Stomach (tissue), 9 donors: ENCODE data around the gene FOXI1. TPM values are rescaled to one million over a fixed set of nuclear protein-coding genes. Genes with fewer than 3 reads are reported as not detected.

Source experiments
- DNase-seq, 2 donors: peaks; one replicate each; pipeline versions ENCODE4 v3.0.0 to v3.0.0-alpha.2; 2013 to 2019
- H3K27ac ChIP-seq, 5 donors: fragments of 200-600 bp in 4 of 5; sonication (generic) in 4 of 5; one replicate each; pipeline ENCODE4 v1.5.1; 2013 to 2019; ENCODE audit warnings: mild to moderate bottlenecking in 1 of 5, moderate library complexity in 1 of 5
- H3K27me3 ChIP-seq, 3 donors: fragments of 200-600 bp; sonication (generic); one replicate each; pipeline ENCODE4 v1.5.1; 2017 to 2019; ENCODE audit warnings: mixed run types in 1 of 3
- H3K36me3 ChIP-seq, 4 donors: fragments of 200-600 bp; sonication (generic); 1 replicate in 3 of 4; 2 replicates in 1 of 4; pipeline ENCODE4 v1.5.1; 2016 to 2019
- H3K4me1 ChIP-seq, 4 donors: fragments of 200-600 bp; sonication (generic); one replicate each; pipeline ENCODE4 v1.5.1; 2016 to 2019
- H3K4me3 ChIP-seq, 4 donors: fragments of 200-600 bp; sonication (generic) in 3 of 4; one replicate each; pipeline ENCODE4 v1.5.1; 2016 to 2019; ENCODE audit warnings: mild to moderate bottlenecking in 1 of 4
- H3K9me3 ChIP-seq, 4 donors: fragments of 200-600 bp; sonication (generic); one replicate each; pipeline ENCODE4 v1.5.1; 2016 to 2019
- CTCF ChIP-seq, 7 experiments: fragments of 450-650 bp in 4 of 7; fragments of 200-600 bp in 3 of 7; sonication (generic) in 3 of 7; IDR thresholded peaks; one replicate each; pipeline ENCODE4 v1.5.1; 2016 to 2019; ENCODE audit warnings: antibody characterized with exemption in 7 of 7, control low read depth in 2 of 7, mild to moderate bottlenecking in 1 of 7
- EP300 ChIP-seq: sonication (generic); formaldehyde crosslinking; IDR thresholded peaks from one replicate; pipeline ENCODE4 v1.6.1; 2017; ENCODE audit warnings: antibody characterized with exemption
- POLR2A ChIP-seq, 4 donors: fragments of 450-650 bp; IDR thresholded peaks; one replicate each; pipeline ENCODE4 v1.6.1; 2016; ENCODE audit warnings: antibody characterized with exemption in 4 of 4, control low read depth in 2 of 4, mild to moderate bottlenecking in 1 of 4, moderate library complexity in 1 of 4
- POLR2AphosphoS5 ChIP-seq, 3 donors: sonication (generic); formaldehyde crosslinking; IDR thresholded peaks; one replicate each; pipeline ENCODE4 v1.6.1; 2016; ENCODE audit warnings: antibody characterized with exemption in 3 of 3
- WGBS, 5 donors: extraction: QIAGEN DNeasy Blood & Tissue Kit in 3 of 5; methylation state at CpG; one replicate each; pipeline versions ENCODE4 v1.1.5 to v1.1.7; 2013 to 2018; 5-methylcytosine and 5-hydroxymethylcytosine counted together
- intact Hi-C: fragments of 100-400 bp; cut with DNase I; formaldehyde crosslinking; loops from one replicate; pipeline ENCODE4 v1.15.1; 2023; ENCODE audit warnings: low total_unique reads
- polyA plus RNA-seq, 3 donors: library from polyadenylated mRNA; stranded (reverse); fragments of 200-250 nt; gene quantifications; one replicate each; pipeline ENCODE4 v1.2.3, GENCODE V29; 2013
- total RNA-seq, 5 donors: library from RNA; depleted of rRNA; stranded (reverse); fragments of >200 nt; gene quantifications; one replicate each; pipeline versions ENCODE4 v1.1.0 to v1.2.3, GENCODE V29; 2014 to 2016
- donor health status: healthy with polysubstance abuse.
- donor health status: Bipolar disorder and iron deficiency.
- donor health status: healthy.

Gene FOXI1
- total and polyA plus RNA-seq, 8 donors = 0.18 TPM; not detected in 7

- H3K4me1 ChIP-seq = no peaks in the 10 kb centered on the region
- no peak for DNase-seq
- TF ChIP-seq POLR2A (IDR thresholded peaks at IDR 0.05) (no peak), CTCF (IDR thresholded peaks at IDR 0.05) (no peak), EP300 (no peak), POLR2AphosphoS5 (IDR thresholded peaks at IDR 0.05) (no peak)
- H3K27me3 ChIP-seq = no peaks in the 10 kb centered on the region
- intact Hi-C loops = no loop called here
- no peak overlapping the region for H3K27ac ChIP-seq
- no peaks in the 10 kb centered on the region for H3K36me3 ChIP-seq
- 77 to 86% (median 81%) methylated on average over 11 of the region's 11 CpGs for WGBS, 5 donors
- no peak overlapping the region for H3K4me3 ChIP-seq
- H3K9me3 ChIP-seq = no peaks in the 10 kb centered on the region
Measured at GRCh38 chr5:170144286-170145023, 38.8 kb downstream of the FOXI1 start.

- Histone ChIP-seq H3K4me3 (no peak overlapping the region), H3K27me3 (no peaks in the 10 kb centered on the region), H3K4me1 (no peaks in the 10 kb centered on the region), H3K36me3 (no peaks in the 10 kb centered on the region), H3K27ac (no peak overlapping the region), H3K9me3 (no peaks in the 10 kb centered on the region)
- no peak for DNase-seq
- no peak for TF ChIP-seq POLR2AphosphoS5 (IDR thresholded peaks at IDR 0.05)
- no peak for TF ChIP-seq EP300
- no peak for TF ChIP-seq CTCF (IDR thresholded peaks at IDR 0.05)
- TF ChIP-seq POLR2A (IDR thresholded peaks at IDR 0.05) = no peak
- 58 to 83% (median 70%) methylated on average over 4 of the region's 4 CpGs for WGBS, 5 donors
- intact Hi-C loops = no loop called here
Measured at GRCh38 chr5:170145462-170145861, 39.8 kb downstream of the FOXI1 start.

- intact Hi-C loops = no loop called here
- Histone ChIP-seq H3K4me3 (no peak overlapping the region), H3K27me3 (no peaks in the 10 kb centered on the region), H3K4me1 (peaks cover 0 to 8% (median 6%) of the 10 kb centered on the region in 4 donors), H3K9me3 (no peaks in the 10 kb centered on the region), H3K27ac (no peak overlapping the region), H3K36me3 (no peaks in the 10 kb centered on the region)
- 86 to 92% (median 91%) methylated on average over 11 to 12 of the region's 12 CpGs for WGBS, 5 donors
- TF ChIP-seq POLR2AphosphoS5 (IDR thresholded peaks at IDR 0.05) (no peak), EP300 (no peak), CTCF (IDR thresholded peaks at IDR 0.05) (no peak), POLR2A (IDR thresholded peaks at IDR 0.05) (no peak)
- DNase-seq = no peak
Measured at GRCh38 chr5:170147051-170147752, 41.5 kb downstream of the FOXI1 start.

GRCh38 chr5:170147753-170148264, 42.1 kb downstream of the FOXI1 start:
- WGBS, 5 donors = 76 to 89% (median 82%) methylated on average over 4 of the region's 4 CpGs
- H3K36me3 ChIP-seq = no peaks in the 10 kb centered on the region
- intact Hi-C loops = no loop called here
- peaks cover 0 to 8% (median 6%) of the 10 kb centered on the region in 4 donors for H3K4me1 ChIP-seq
- no peak for TF ChIP-seq POLR2A (IDR thresholded peaks at IDR 0.05)
- no peak for TF ChIP-seq POLR2AphosphoS5 (IDR thresholded peaks at IDR 0.05)
- TF ChIP-seq EP300 = no peak
- TF ChIP-seq CTCF (IDR thresholded peaks at IDR 0.05) = no peak
- no peaks in the 10 kb centered on the region for H3K27me3 ChIP-seq
- H3K27ac ChIP-seq = no peak overlapping the region
- no peaks in the 10 kb centered on the region for H3K9me3 ChIP-seq
- no peak overlapping the region for H3K4me3 ChIP-seq
- DNase-seq = no peak
